ENCODE measurements around the gene RNASE8.

DNA sequence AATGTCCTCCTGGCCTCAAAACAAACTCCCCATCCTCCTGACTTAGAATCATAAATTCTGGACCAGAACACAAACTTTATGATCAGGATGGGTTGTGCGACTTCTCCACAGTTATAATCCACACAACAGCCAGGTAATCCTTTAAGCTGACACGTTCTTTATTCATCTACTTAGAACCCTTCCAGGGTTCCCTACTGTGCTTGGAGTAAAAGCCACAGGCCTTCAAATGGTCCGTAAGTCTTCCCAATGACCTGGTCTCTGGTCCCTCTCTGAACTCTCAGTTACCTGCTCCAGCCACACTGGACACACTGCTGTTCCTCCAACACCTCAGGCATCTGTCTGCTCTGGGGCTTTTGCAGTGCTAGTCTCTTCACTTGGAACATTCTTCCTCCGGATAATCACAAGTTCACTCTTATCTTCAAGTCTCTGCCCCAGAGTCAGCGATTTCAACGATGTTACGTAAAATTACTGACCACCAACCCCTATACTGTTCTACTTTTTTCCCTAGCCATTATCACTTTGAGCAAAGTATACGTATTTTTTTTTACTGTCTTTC is 17.2 kb upstream of the RNASE8 start:
- TF ChIP-seq, protein P1, sequence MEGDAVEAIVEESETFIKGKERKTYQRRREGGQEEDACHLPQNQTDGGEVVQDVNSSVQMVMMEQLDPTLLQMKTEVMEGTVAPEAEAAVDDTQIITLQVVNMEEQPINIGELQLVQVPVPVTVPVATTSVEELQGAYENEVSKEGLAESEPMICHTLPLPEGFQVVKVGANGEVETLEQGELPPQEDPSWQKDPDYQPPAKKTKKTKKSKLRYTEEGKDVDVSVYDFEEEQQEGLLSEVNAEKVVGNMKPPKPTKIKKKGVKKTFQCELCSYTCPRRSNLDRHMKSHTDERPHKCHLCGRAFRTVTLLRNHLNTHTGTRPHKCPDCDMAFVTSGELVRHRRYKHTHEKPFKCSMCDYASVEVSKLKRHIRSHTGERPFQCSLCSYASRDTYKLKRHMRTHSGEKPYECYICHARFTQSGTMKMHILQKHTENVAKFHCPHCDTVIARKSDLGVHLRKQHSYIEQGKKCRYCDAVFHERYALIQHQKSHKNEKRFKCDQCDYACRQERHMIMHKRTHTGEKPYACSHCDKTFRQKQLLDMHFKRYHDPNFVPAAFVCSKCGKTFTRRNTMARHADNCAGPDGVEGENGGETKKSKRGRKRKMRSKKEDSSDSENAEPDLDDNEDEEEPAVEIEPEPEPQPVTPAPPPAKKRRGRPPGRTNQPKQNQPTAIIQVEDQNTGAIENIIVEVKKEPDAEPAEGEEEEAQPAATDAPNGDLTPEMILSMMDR (IDR thresholded peaks at IDR 0.05 in 4 of 5, conservative IDR thresholded peaks at IDR 0.05 in 1 of 5): peak in 2 of 5 experiments; percentile 8 to 12
- no peak for TF ChIP-seq POLR2A (IDR thresholded peaks at IDR 0.05)
